IMR-90 (cell line): ENCODE measurements around the gene ASTE1. TPM values are rescaled to one million over a fixed set of nuclear protein-coding genes. Genes with fewer than 3 reads are reported as not detected.

Source experiments
- ATAC-seq: fragments of 200-7000 bp; cut with Tn5 transposase; 2 replicates; pipeline ENCODE4 v1.9.1; 2020; ENCODE audit warnings: low read depth, mild to moderate bottlenecking, moderate library complexity
- BruUV-seq: library from RNA; stranded (reverse); fragments of 400-500 nt; replicated peaks from 2 replicates; lab custom pipeline; 2021; lab: Mats Ljungman, UMichigan
- CTCF ChIA-PET: fragments of 300-600 bp; formaldehyde crosslinking; extraction: SDS; loops from one replicate; lab custom pipeline; 2021; ENCODE audit warnings: antibody characterized with exemption; lab: Yijun Ruan, JAX
- POLR2A ChIA-PET: fragments of 300-600 bp; sonication (Branson Sonifier 250); formaldehyde crosslinking; loops from one replicate; lab custom pipeline; 2022; ENCODE audit warnings: antibody characterized with exemption; ENCODE audit not compliant: unreplicated experiment; lab: Charles Lee
- DNase-seq: peaks from one replicate; pipeline ENCODE4 v3.0.0; 2013
- H2AFZ ChIP-seq: replicated peaks from 2 replicates; pipeline ENCODE3; 2013; ENCODE audit warnings: low read length, mild to moderate bottlenecking; ENCODE audit not compliant: poor library complexity
- H2AK5ac ChIP-seq: 2 replicates; pipeline ENCODE4 v1.6.1; 2013; ENCODE audit warnings: low read depth, low read length, inconsistent platforms
- H2AK9ac ChIP-seq: replicated peaks from 2 replicates; pipeline ENCODE3; 2013; ENCODE audit warnings: mild to moderate bottlenecking, low read depth, low read length, moderate library complexity; ENCODE audit not compliant: poor library complexity
- H2BK120ac ChIP-seq: 2 replicates; pipeline ENCODE4 v1.6.1; 2013; ENCODE audit warnings: low read depth, low read length, inconsistent platforms
- H2BK15ac ChIP-seq: 3 replicates; pipeline ENCODE4 v1.6.1; 2013; ENCODE audit warnings: low read depth, low read length, inconsistent platforms
- H2BK20ac ChIP-seq: 2 replicates; pipeline ENCODE4 v1.6.1; 2013; ENCODE audit warnings: low read depth, mild to moderate bottlenecking, inconsistent platforms, low read length, moderate library complexity
- H2BK5ac ChIP-seq: 2 replicates; pipeline ENCODE4 v1.6.1; 2013; ENCODE audit warnings: mild to moderate bottlenecking, low read depth, low read length, inconsistent platforms; ENCODE audit not compliant: poor library complexity, severe bottlenecking
- H3K14ac ChIP-seq: replicated peaks from 2 replicates; pipeline ENCODE4 v1.6.1; 2013; ENCODE audit warnings: low read depth, low read length, inconsistent platforms
- H3K18ac ChIP-seq: 2 replicates; pipeline ENCODE4 v1.6.1; 2013; ENCODE audit warnings: low read depth, low read length, control low read depth
- H3K23ac ChIP-seq: 2 replicates; pipeline ENCODE4 v1.6.1; 2013; ENCODE audit warnings: low read depth, low read length, inconsistent platforms
- H3K27ac ChIP-seq: 2 replicates; pipeline ENCODE4 v1.5.1; 2013; ENCODE audit warnings: mild to moderate bottlenecking, control low read depth, low read length; ENCODE audit not compliant: insufficient read depth
- H3K27me3 ChIP-seq: 2 replicates; pipeline ENCODE4 v1.6.1; 2013; ENCODE audit warnings: low read length; ENCODE audit not compliant: control insufficient read depth, insufficient read depth
- H3K36me3 ChIP-seq: 2 replicates; pipeline ENCODE4 v1.6.1; 2013; ENCODE audit warnings: low read length, mixed read lengths; ENCODE audit not compliant: control insufficient read depth, insufficient read depth
- H3K4ac ChIP-seq: 2 replicates; pipeline ENCODE4 v1.6.1; 2013; ENCODE audit warnings: low read depth, low read length, inconsistent platforms
- H3K4me1 ChIP-seq: 2 replicates; pipeline ENCODE4 v1.6.1; 2013; ENCODE audit warnings: low read length, mixed read lengths; ENCODE audit not compliant: control insufficient read depth, insufficient read depth
- H3K4me2 ChIP-seq: 2 replicates; pipeline ENCODE4 v1.6.1; 2013; ENCODE audit warnings: low read depth, mild to moderate bottlenecking, control low read depth, low read length, moderate library complexity
- H3K4me3 ChIP-seq: 2 replicates; pipeline ENCODE4 v1.5.1; 2013; ENCODE audit warnings: low read depth, mild to moderate bottlenecking, control low read depth, low read length, moderate library complexity; ENCODE audit not compliant: insufficient read depth
- H3K56ac ChIP-seq: 2 replicates; pipeline ENCODE4 v1.6.1; 2013; ENCODE audit warnings: low read length, inconsistent platforms; ENCODE audit not compliant: insufficient read depth; ENCODE audit errors: extremely low read depth
- H3K79me1 ChIP-seq, 2 experiments: 2 replicates each; pipeline ENCODE4 v1.6.1; 2013; ENCODE audit warnings: low read length in 2 of 2, inconsistent platforms in 1 of 2, low read depth in 1 of 2
- H3K9ac ChIP-seq: 2 replicates; pipeline ENCODE4 v1.6.1; 2013; ENCODE audit warnings: low read depth, low read length, control low read depth
- H3K9me1 ChIP-seq: 2 replicates; pipeline ENCODE4 v1.6.1; 2013; ENCODE audit warnings: low read length, inconsistent platforms; ENCODE audit not compliant: insufficient read depth
- H3K9me3 ChIP-seq: 2 replicates; pipeline ENCODE4 v1.6.1; 2013; ENCODE audit warnings: low read length; ENCODE audit not compliant: control insufficient read depth, insufficient read depth
- H4K20me1 ChIP-seq: 2 replicates; pipeline ENCODE4 v1.6.1; 2013; ENCODE audit warnings: low read length, inconsistent platforms; ENCODE audit not compliant: insufficient read depth
- H4K5ac ChIP-seq: 2 replicates; pipeline ENCODE4 v1.6.1; 2013; ENCODE audit warnings: mild to moderate bottlenecking, low read depth, low read length, control low read depth
- H4K8ac ChIP-seq, 2 experiments: 2 replicates each; pipeline ENCODE4 v1.6.1; 2013; ENCODE audit warnings: low read depth in 2 of 2, low read length in 2 of 2, control low read depth in 1 of 2, inconsistent platforms in 1 of 2
- H4K91ac ChIP-seq: 2 replicates; pipeline ENCODE4 v1.6.1; 2013; ENCODE audit warnings: low read depth, low read length, inconsistent platforms; ENCODE audit not compliant: insufficient read depth
- BHLHE40 ChIP-seq: fragments of 150-350 bp; IDR thresholded peaks from 2 replicates; pipeline ENCODE4 v1.6.1; 2016; ENCODE audit warnings: mild to moderate bottlenecking, low read depth, low read length
- CEBPB ChIP-seq: IDR thresholded peaks from 2 replicates; pipeline ENCODE4 v1.6.1; 2012; ENCODE audit warnings: low read depth, low read length, improper control_type of control experiment
- CHD1 ChIP-seq: IDR thresholded peaks from 2 replicates; pipeline ENCODE4 v1.6.1; 2012; ENCODE audit warnings: low read depth, low read length, improper control_type of control experiment
- FOS ChIP-seq: fragments of 150-350 bp; IDR thresholded peaks from 2 replicates; pipeline ENCODE4 v1.6.1; 2016; ENCODE audit warnings: low read depth, low read length
- MAFK ChIP-seq: IDR thresholded peaks from 2 replicates; pipeline ENCODE4 v1.6.1; 2012; ENCODE audit warnings: low read depth, low read length, improper control_type of control experiment
- MAZ ChIP-seq: IDR thresholded peaks from 2 replicates; pipeline ENCODE4 v1.6.1; 2012; ENCODE audit warnings: low read depth, mild to moderate bottlenecking, low read length, improper control_type of control experiment, moderate library complexity, borderline replicate concordance
- MXI1 ChIP-seq: IDR thresholded peaks from 2 replicates; pipeline ENCODE4 v1.6.1; 2012; ENCODE audit warnings: low read depth, mild to moderate bottlenecking, low read length, moderate library complexity, borderline replicate concordance
- NFE2L2 ChIP-seq: fragments of 150-350 bp; IDR thresholded peaks from 2 replicates; pipeline ENCODE4 v1.6.1; 2016; ENCODE audit warnings: low read depth, mild to moderate bottlenecking, low read length
- POLR2A ChIP-seq: IDR thresholded peaks from 2 replicates; pipeline ENCODE4 v1.6.1; 2012; ENCODE audit warnings: mild to moderate bottlenecking, low read depth, low read length
- RAD21 ChIP-seq: IDR thresholded peaks from 2 replicates; pipeline ENCODE4 v1.6.1; 2012; ENCODE audit warnings: low read length, improper control_type of control experiment
- RCOR1 ChIP-seq: IDR thresholded peaks from 2 replicates; pipeline ENCODE4 v1.6.1; 2012; ENCODE audit warnings: mild to moderate bottlenecking, low read length, improper control_type of control experiment; ENCODE audit not compliant: insufficient replicate concordance
- RFX5 ChIP-seq: IDR thresholded peaks from 2 replicates; pipeline ENCODE4 v1.8.0; 2012; ENCODE audit warnings: low read depth, mild to moderate bottlenecking, low read length, moderate library complexity
- SMC3 ChIP-seq: fragments of 150-350 bp; IDR thresholded peaks from 2 replicates; pipeline ENCODE4 v1.6.1; 2016; ENCODE audit warnings: low read depth, mild to moderate bottlenecking, antibody characterized with exemption, low read length, moderate library complexity
- WGBS, 2 experiments: methylation state at CpG; one replicate each; pipeline versions ENCODE4 v1.1.5 to v1.1.7; 2013; ENCODE audit warnings: missing lambda C conversion rate in 2 of 2; ENCODE audit not compliant: insufficient read length in 1 of 2; ENCODE audit errors: extremely low coverage in 2 of 2; 5-methylcytosine and 5-hydroxymethylcytosine counted together
- dilution Hi-C: fragments of 300-500 bp; cut with HindIII; formaldehyde crosslinking; loops from one replicate; pipeline ENCODE4 v1.14.3; 2018; ENCODE audit warnings: low sequenced_read_pairs; ENCODE audit not compliant: unreplicated experiment
- in situ Hi-C: fragments of 300-500 bp; cut with MboI; formaldehyde crosslinking; loops from 3 replicates; pipeline ENCODE4 v1.14.3; 2019; ENCODE audit warnings: low sequenced_read_pairs, inconsistent platforms, mixed read lengths
- intact Hi-C: fragments of 100-400 bp; cut with micrococcal nuclease; formaldehyde crosslinking; loops from 2 replicates; pipeline ENCODE4 v1.10.0; 2022
- polyA plus RNA-seq, 3 experiments: library from polyadenylated mRNA; depleted of rRNA; stranded (reverse); fragments of >200 nt; gene quantifications; 2 replicates each; pipeline ENCODE4 v1.2.3, GENCODE V29; 2012; ENCODE audit warnings: low replicate concordance in 1 of 3
- total RNA-seq: library from RNA; depleted of rRNA; stranded (reverse); fragments of >200 nt; gene quantifications from 2 replicates; pipeline ENCODE4 v1.2.3, GENCODE V29; 2012
- TF ChIP-seq, protein P1 (sequence below): fragments of 150-350 bp; IDR thresholded peaks from 2 replicates; pipeline ENCODE4 v1.6.1; 2016; ENCODE audit warnings: low read depth, mild to moderate bottlenecking, low read length, moderate library complexity, borderline replicate concordance
- TF ChIP-seq, protein P2 (sequence below): conservative IDR thresholded peaks from 2 replicates; pipeline ENCODE4 v1.5.1; 2012; ENCODE audit warnings: mild to moderate bottlenecking, low read depth, low read length, improper control_type of control experiment
- TF ChIP-seq, protein P3 (sequence below): fragments of 150-350 bp; IDR thresholded peaks from 2 replicates; pipeline ENCODE4 v1.6.1; 2017; ENCODE audit warnings: mild to moderate bottlenecking, antibody characterized with exemption, low read length, low read depth

ASTE1 gene
- total and polyA plus RNA-seq, 2 of the 4 experiments (the other 2 are of a cell fraction) = 3.2 to 7.5 TPM

DNA sequence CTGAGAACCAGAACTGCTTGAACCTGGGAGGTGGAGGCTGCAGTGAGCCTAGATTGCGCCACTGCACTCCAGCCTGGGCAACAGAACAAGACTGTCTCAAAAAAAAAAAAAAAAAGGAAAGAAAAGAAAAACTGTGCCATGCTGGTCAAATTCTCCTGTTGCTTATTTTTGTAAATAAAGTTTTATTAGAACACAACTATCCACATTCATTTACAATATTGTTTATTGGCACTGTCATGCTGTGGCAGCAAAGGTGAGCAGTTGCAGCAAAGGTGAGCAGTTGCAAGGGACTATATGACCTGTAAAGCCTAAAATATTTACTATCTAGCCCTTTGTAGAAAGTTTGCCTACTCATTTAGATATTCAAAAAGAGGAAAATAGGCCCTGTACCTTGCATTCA, 18.3 kb downstream of the ASTE1 start:
- BruUV-seq = no TSS peak
- H4K5ac ChIP-seq = no peak overlapping the region
- no peak overlapping the region for H4K8ac ChIP-seq
- no peaks in the 10 kb centered on the region for H4K20me1 ChIP-seq
- no peak overlapping the region for H3K18ac ChIP-seq
- no peak overlapping the region for H2BK20ac ChIP-seq
- no peak overlapping the region for H2BK15ac ChIP-seq
- CTCF ChIA-PET = no interaction called here
- no peak overlapping the region for H3K23ac ChIP-seq
- dilution Hi-C loops = no loop called here
- DNase-seq = no peak
- H3K56ac ChIP-seq = no peak overlapping the region
- H2BK5ac ChIP-seq = no peak overlapping the region
- H2AFZ ChIP-seq = no peak overlapping the region
- no peak overlapping the region for H2BK120ac ChIP-seq
- TF ChIP-seq, protein P1, sequence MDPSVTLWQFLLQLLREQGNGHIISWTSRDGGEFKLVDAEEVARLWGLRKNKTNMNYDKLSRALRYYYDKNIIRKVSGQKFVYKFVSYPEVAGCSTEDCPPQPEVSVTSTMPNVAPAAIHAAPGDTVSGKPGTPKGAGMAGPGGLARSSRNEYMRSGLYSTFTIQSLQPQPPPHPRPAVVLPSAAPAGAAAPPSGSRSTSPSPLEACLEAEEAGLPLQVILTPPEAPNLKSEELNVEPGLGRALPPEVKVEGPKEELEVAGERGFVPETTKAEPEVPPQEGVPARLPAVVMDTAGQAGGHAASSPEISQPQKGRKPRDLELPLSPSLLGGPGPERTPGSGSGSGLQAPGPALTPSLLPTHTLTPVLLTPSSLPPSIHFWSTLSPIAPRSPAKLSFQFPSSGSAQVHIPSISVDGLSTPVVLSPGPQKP = no peak
- TF ChIP-seq MAZ = no peak
- no peak for TF ChIP-seq RCOR1
- TF ChIP-seq RFX5 = no peak
- no peak for TF ChIP-seq BHLHE40
- no peak for TF ChIP-seq CEBPB
- no peak for TF ChIP-seq POLR2A
- no peak for TF ChIP-seq NFE2L2
- no peak for TF ChIP-seq RAD21
- no peak for TF ChIP-seq MXI1
- no peak for TF ChIP-seq CHD1
- no peak for TF ChIP-seq FOS
- TF ChIP-seq SMC3 = no peak
- TF ChIP-seq, protein P2, sequence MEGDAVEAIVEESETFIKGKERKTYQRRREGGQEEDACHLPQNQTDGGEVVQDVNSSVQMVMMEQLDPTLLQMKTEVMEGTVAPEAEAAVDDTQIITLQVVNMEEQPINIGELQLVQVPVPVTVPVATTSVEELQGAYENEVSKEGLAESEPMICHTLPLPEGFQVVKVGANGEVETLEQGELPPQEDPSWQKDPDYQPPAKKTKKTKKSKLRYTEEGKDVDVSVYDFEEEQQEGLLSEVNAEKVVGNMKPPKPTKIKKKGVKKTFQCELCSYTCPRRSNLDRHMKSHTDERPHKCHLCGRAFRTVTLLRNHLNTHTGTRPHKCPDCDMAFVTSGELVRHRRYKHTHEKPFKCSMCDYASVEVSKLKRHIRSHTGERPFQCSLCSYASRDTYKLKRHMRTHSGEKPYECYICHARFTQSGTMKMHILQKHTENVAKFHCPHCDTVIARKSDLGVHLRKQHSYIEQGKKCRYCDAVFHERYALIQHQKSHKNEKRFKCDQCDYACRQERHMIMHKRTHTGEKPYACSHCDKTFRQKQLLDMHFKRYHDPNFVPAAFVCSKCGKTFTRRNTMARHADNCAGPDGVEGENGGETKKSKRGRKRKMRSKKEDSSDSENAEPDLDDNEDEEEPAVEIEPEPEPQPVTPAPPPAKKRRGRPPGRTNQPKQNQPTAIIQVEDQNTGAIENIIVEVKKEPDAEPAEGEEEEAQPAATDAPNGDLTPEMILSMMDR = no peak
- TF ChIP-seq MAFK = no peak
- TF ChIP-seq, protein P3, sequence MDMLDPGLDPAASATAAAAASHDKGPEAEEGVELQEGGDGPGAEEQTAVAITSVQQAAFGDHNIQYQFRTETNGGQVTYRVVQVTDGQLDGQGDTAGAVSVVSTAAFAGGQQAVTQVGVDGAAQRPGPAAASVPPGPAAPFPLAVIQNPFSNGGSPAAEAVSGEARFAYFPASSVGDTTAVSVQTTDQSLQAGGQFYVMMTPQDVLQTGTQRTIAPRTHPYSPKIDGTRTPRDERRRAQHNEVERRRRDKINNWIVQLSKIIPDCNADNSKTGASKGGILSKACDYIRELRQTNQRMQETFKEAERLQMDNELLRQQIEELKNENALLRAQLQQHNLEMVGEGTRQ = no peak
- H3K79me1 ChIP-seq = peaks cover 0 to 3% of the 10 kb centered on the region in 2 experiments; a peak in 1 of 4 replicates
- no peaks in the 10 kb centered on the region for H3K27me3 ChIP-seq
- no peaks in the 10 kb centered on the region for H3K4me1 ChIP-seq
- H4K91ac ChIP-seq = no peak overlapping the region
- H3K27ac ChIP-seq = no peak overlapping the region
- H3K9me3 ChIP-seq = no peaks in the 10 kb centered on the region
- H2AK9ac ChIP-seq = no peak overlapping the region
- no peak overlapping the region for H3K4me2 ChIP-seq
- H3K4me3 ChIP-seq = no peak overlapping the region
- WGBS, 2 experiments = no CpG with 5 or more reads among the region's 1 CpG
- H3K9ac ChIP-seq = no peak overlapping the region
- no peak overlapping the region for H2AK5ac ChIP-seq
- H3K36me3 ChIP-seq = peaks cover 7% of the 10 kb centered on the region
- no peaks in the 10 kb centered on the region for H3K9me1 ChIP-seq
- in situ Hi-C loops = no loop called here
- POLR2A ChIA-PET = no interaction called here
- no peak overlapping the region for H3K4ac ChIP-seq
- no peak for ATAC-seq
- no peak overlapping the region for H3K14ac ChIP-seq
- intact Hi-C loops = no loop called here
